ENCODE measurements around the gene GGA3.

GRCh38 chr17:75288359-75288758, 27.0 kb upstream of the GGA3 start:
- TF ChIP-seq POLR2A (IDR thresholded peaks at IDR 0.05), result no peak
- no peak for TF ChIP-seq CTCF (IDR thresholded peaks at IDR 0.05)
